Neural progenitor cell (in vitro differentiated cells): ENCODE measurements around the gene HNF4A.

Experiments
- EZH2 ChIP-seq: fragments of 200-600 bp; sonication (generic); IDR thresholded peaks from 2 replicates; pipeline ENCODE4 v1.6.1; 2017; ENCODE audit warnings: antibody characterized with exemption, mild to moderate bottlenecking, moderate library complexity
- EZH2phosphoT487 ChIP-seq: fragments of 200-600 bp; sonication (generic); IDR thresholded peaks from 2 replicates; pipeline ENCODE4 v1.6.1; 2017; ENCODE audit warnings: antibody characterized with exemption
- TF ChIP-seq, protein P1 (sequence below): fragments of 200-600 bp; sonication (generic); IDR thresholded peaks from 2 replicates; pipeline ENCODE4 v1.5.1; 2017; ENCODE audit warnings: antibody characterized with exemption, mild to moderate bottlenecking

DNA sequence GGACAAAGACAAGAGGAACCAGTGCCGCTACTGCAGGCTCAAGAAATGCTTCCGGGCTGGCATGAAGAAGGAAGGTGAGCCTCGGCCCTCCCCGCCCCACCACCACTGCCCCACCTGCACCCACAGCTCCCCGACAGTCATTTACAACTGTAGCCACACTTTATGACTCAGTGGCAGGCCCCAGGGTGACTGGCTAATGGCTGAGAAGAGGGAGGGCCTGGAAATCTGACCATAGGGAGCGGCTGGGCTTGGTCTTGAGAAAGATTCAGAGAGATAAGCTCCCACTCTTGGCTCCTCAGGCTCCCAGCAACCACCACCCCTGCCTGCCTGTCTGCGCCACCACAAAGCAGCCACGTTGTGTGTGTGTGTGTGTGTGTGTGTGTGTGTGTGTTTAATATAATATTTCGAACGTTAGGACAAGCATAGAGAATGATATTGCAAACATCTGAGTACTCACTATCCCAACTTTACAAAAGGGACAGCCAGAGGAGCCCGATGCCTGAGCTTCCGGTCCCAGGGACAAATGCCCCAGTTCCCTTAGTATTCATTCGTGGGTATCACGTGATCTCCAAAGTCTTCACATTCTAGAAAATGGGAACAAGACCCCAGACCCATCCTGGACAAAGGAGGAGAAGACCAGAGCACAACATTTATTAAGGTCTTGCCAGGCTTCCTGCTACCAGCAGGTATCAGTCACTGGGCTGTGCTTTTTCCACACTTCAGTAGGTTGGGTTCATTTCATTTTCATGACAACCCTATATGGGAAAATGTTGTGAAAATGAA lies 52.1 kb downstream of the HNF4A start:
- TF ChIP-seq, protein P1, sequence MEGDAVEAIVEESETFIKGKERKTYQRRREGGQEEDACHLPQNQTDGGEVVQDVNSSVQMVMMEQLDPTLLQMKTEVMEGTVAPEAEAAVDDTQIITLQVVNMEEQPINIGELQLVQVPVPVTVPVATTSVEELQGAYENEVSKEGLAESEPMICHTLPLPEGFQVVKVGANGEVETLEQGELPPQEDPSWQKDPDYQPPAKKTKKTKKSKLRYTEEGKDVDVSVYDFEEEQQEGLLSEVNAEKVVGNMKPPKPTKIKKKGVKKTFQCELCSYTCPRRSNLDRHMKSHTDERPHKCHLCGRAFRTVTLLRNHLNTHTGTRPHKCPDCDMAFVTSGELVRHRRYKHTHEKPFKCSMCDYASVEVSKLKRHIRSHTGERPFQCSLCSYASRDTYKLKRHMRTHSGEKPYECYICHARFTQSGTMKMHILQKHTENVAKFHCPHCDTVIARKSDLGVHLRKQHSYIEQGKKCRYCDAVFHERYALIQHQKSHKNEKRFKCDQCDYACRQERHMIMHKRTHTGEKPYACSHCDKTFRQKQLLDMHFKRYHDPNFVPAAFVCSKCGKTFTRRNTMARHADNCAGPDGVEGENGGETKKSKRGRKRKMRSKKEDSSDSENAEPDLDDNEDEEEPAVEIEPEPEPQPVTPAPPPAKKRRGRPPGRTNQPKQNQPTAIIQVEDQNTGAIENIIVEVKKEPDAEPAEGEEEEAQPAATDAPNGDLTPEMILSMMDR = no peak
- TF ChIP-seq EZH2 (no peak), EZH2phosphoT487 (no peak)
